SU-DHL-6 (cell line): ENCODE data around the gene BTG1.

Source experiments
- H2AFZ ChIP-seq: fragments of 200-600 bp; sonication (generic); 2 replicates; pipeline ENCODE4 v1.6.1; 2014; ENCODE audit warnings: low read depth, mild to moderate bottlenecking, moderate library complexity, mixed read lengths, antibody characterized with exemption, low read length; ENCODE audit not compliant: severe bottlenecking
- H3F3A ChIP-seq: fragments of 200-600 bp; shearing (Covaris generic); 2 replicates; pipeline ENCODE4 v1.6.0; 2016; ENCODE audit warnings: antibody characterized with exemption, mild to moderate bottlenecking; ENCODE audit not compliant: insufficient read depth
- H3K27ac ChIP-seq: fragments of 200-600 bp; sonication (generic); 2 replicates; pipeline ENCODE4 v1.5.1; 2016; ENCODE audit warnings: low read depth, mild to moderate bottlenecking, low read length, moderate library complexity, mixed read lengths
- H3K27me3 ChIP-seq: fragments of 200-600 bp; sonication (generic), shearing (Covaris generic); 2 replicates; pipeline ENCODE4 v1.6.0; 2014; ENCODE audit warnings: mild to moderate bottlenecking, low read length
- H3K36me3 ChIP-seq: fragments of 200-600 bp; sonication (generic); 2 replicates; pipeline ENCODE4 v1.6.1; 2014; ENCODE audit warnings: mild to moderate bottlenecking, low read length, mixed read lengths
- H3K4me2 ChIP-seq: fragments of 300-600, 200-600 bp; shearing (Covaris generic), sonication (generic); 2 replicates; pipeline ENCODE4 v1.6.0; 2014; ENCODE audit warnings: low read length, low read depth, mild to moderate bottlenecking; ENCODE audit not compliant: poor library complexity, severe bottlenecking
- H3K4me3 ChIP-seq: fragments of 200-600 bp; sonication (generic); 2 replicates; pipeline ENCODE4 v1.5.1; 2014; ENCODE audit warnings: antibody characterized with exemption, low read length, mild to moderate bottlenecking, mixed read lengths; ENCODE audit not compliant: insufficient read depth, poor library complexity, severe bottlenecking
- H3K79me2 ChIP-seq: fragments of 200-600 bp; sonication (generic); 2 replicates; pipeline ENCODE4 v1.6.1; 2014; ENCODE audit warnings: mild to moderate bottlenecking, low read length, moderate library complexity; ENCODE audit not compliant: insufficient read depth
- H3K9ac ChIP-seq: fragments of 200-600 bp; sonication (generic); 2 replicates; pipeline ENCODE4 v1.7.0; 2014; ENCODE audit warnings: mild to moderate bottlenecking, low read length
- H3K9me2 ChIP-seq: fragments of 200-600 bp; sonication (generic); replicated peaks from 2 replicates; pipeline ENCODE4 v1.6.1; 2014; ENCODE audit warnings: low read length; ENCODE audit not compliant: insufficient read depth
- H3K9me3 ChIP-seq: fragments of 200-600 bp; sonication (generic); 2 replicates; pipeline ENCODE4 v1.6.1; 2014; ENCODE audit warnings: low read length, mixed read lengths; ENCODE audit not compliant: insufficient read depth
- H4K20me1 ChIP-seq: fragments of 200-600 bp; sonication (generic); 2 replicates; pipeline ENCODE4 v1.6.1; 2014; ENCODE audit warnings: low read depth, mild to moderate bottlenecking, antibody characterized with exemption, low read length, moderate library complexity, mixed read lengths
- EZH2phosphoT487 ChIP-seq: fragments of 200-600 bp; sonication (generic), shearing (Covaris generic); conservative IDR thresholded peaks from 2 replicates; pipeline ENCODE4 v1.6.1; 2018; ENCODE audit warnings: mild to moderate bottlenecking, antibody characterized with exemption, low read length, moderate library complexity, mixed read lengths
- TF ChIP-seq, protein P1 (sequence below): fragments of 200-600 bp; sonication (generic); IDR thresholded peaks from one replicate; pipeline ENCODE4 v1.5.1; 2017; ENCODE audit warnings: antibody characterized with exemption, mild to moderate bottlenecking, low read length, moderate library complexity; ENCODE audit not compliant: insufficient read depth, poor library complexity, severe bottlenecking

The BTG1 gene

GRCh38 chr12:92175961-92176360 is 30.3 kb upstream of the BTG1 start:
- no peak for TF ChIP-seq EZH2phosphoT487
- TF ChIP-seq, protein P1, sequence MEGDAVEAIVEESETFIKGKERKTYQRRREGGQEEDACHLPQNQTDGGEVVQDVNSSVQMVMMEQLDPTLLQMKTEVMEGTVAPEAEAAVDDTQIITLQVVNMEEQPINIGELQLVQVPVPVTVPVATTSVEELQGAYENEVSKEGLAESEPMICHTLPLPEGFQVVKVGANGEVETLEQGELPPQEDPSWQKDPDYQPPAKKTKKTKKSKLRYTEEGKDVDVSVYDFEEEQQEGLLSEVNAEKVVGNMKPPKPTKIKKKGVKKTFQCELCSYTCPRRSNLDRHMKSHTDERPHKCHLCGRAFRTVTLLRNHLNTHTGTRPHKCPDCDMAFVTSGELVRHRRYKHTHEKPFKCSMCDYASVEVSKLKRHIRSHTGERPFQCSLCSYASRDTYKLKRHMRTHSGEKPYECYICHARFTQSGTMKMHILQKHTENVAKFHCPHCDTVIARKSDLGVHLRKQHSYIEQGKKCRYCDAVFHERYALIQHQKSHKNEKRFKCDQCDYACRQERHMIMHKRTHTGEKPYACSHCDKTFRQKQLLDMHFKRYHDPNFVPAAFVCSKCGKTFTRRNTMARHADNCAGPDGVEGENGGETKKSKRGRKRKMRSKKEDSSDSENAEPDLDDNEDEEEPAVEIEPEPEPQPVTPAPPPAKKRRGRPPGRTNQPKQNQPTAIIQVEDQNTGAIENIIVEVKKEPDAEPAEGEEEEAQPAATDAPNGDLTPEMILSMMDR: no peak
- Histone ChIP-seq H3K4me3 (no peak overlapping the region), H3K79me2 (no peaks in the 10 kb centered on the region), H3K9ac (no peak overlapping the region), H3K36me3 (no peaks in the 10 kb centered on the region), H3K27me3 (no peaks in the 10 kb centered on the region), H3K9me3 (no peaks in the 10 kb centered on the region), H3K4me2 (no peak overlapping the region), H3K27ac (no peak overlapping the region), H3K9me2 (no peaks in the 10 kb centered on the region), H3F3A (peaks cover 36% of the 10 kb centered on the region), H2AFZ (no peak overlapping the region), H4K20me1 (no peaks in the 10 kb centered on the region)

- Histone ChIP-seq H3K27ac (no peak overlapping the region), H3K27me3 (no peaks in the 10 kb centered on the region), H3K79me2 (no peaks in the 10 kb centered on the region), H3K36me3 (no peaks in the 10 kb centered on the region), H2AFZ (no peak overlapping the region), H3K4me3 (no peak overlapping the region), H4K20me1 (no peaks in the 10 kb centered on the region), H3K9me3 (no peaks in the 10 kb centered on the region), H3F3A (peaks cover 40% of the 10 kb centered on the region), H3K9ac (no peak overlapping the region), H3K9me2 (no peaks in the 10 kb centered on the region), H3K4me2 (no peak overlapping the region)
- TF ChIP-seq EZH2phosphoT487: no peak
- TF ChIP-seq, protein P1: no peak
Observed at GRCh38 chr12:92170050-92170449, 24.4 kb upstream of the BTG1 start.

DNA sequence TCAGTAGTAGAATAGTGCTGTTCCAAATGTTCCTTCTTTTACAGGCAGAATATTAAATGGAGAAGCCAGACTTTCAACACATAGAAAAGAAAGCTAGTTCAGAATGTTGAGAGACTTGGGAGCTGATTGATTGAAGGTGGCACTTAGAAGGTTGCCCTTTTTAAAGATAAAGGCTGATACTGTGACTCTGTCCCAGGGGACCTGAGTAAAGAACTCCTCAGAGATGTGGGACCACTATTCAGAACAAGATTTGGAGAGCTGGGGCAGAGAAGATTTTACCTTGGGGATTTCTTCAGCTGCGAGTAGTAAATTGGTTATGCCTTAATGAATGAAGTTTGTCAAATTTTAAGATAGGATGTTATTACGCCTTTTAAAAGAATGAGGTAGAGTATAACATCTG is 21.4 kb upstream of the BTG1 start:
- Histone ChIP-seq H3K4me2 (no peak overlapping the region), H3K36me3 (no peaks in the 10 kb centered on the region), H3K27ac (no peak overlapping the region), H3K9me3 (no peaks in the 10 kb centered on the region), H3K9ac (no peak overlapping the region), H3K9me2 (no peaks in the 10 kb centered on the region), H3K4me3 (no peak overlapping the region), H3F3A (peaks cover 15% of the 10 kb centered on the region), H3K79me2 (no peaks in the 10 kb centered on the region), H3K27me3 (no peaks in the 10 kb centered on the region), H4K20me1 (no peaks in the 10 kb centered on the region), H2AFZ (no peak overlapping the region)
- no peak for TF ChIP-seq EZH2phosphoT487
- TF ChIP-seq, protein P1: no peak
